GM12875 (cell line): Measurements from ENCODE around the gene INO80B.
A peak's percentile ranks its signal among the peaks of the same experiment; 100 is the strongest.
"Not testable (repeated sequence)": the region's sequence is repeated elsewhere in the genome, so short reads cannot be mapped to it uniquely, and the experiment has no call there.

Source experiments
- H3K4me3 ChIP-seq: one replicate; pipeline ENCODE4 v1.5.1; 2011; ENCODE audit warnings: low read depth, low read length, control low read depth
- CTCF ChIP-seq: IDR thresholded peaks from 2 replicates; pipeline ENCODE4 v1.5.1; 2011; ENCODE audit warnings: low read depth, mild to moderate bottlenecking, control low read depth, inconsistent platforms, low read length, moderate library complexity, borderline replicate concordance; ENCODE audit not compliant: insufficient read depth

Gene INO80B

GRCh38 chr2:74450570-74451190 is 4.2 kb upstream of the INO80B start:
- TF ChIP-seq CTCF: no peak
- H3K4me3 ChIP-seq: no peak overlapping the region

- H3K4me3 ChIP-seq: peak overlapping the region; percentile 74
- TF ChIP-seq CTCF: no peak
Observed at GRCh38 chr2:74457129-74457548, 2.3 kb downstream of the INO80B start.

GRCh38 chr2:74457549-74458131 is 2.8 kb downstream of the INO80B start:
- no peak for TF ChIP-seq CTCF
- peak overlapping the region; percentile 74 for H3K4me3 ChIP-seq

- H3K4me3 ChIP-seq: peak within 1 kb of the TSS; percentile 74
- no peak for TF ChIP-seq CTCF
Observed at GRCh38 chr2:74458132-74458937, 3.4 kb downstream of the INO80B start, which contains the start of gene WBP1. WBP1 (plus strand) TSS chr2:74458438; CDS start chr2:74458603, 165 bp downstream.

GRCh38 chr2:74458938-74459363 is 4.1 kb downstream of the INO80B start:
- H3K4me3 ChIP-seq: peak overlapping the region; percentile 57
- TF ChIP-seq CTCF: no peak

GRCh38 chr2:74459503-74460118 is 4.7 kb downstream of the INO80B start:
- peak overlapping the region; percentile 13 for H3K4me3 ChIP-seq

GRCh38 chr2:74460187-74460586 is 5.3 kb downstream of the INO80B start:
- H3K4me3 ChIP-seq: not testable (repeated sequence)
